Activated T-helper 9 cell treated with anti-CD3 and anti-CD28 coated beads, Interleukin-2, amount 50 U/mL, for 16 hours (primary cell): ENCODE data around the gene CLIP2.
"Not testable (repeated sequence)": the region's sequence is repeated elsewhere in the genome, so short reads cannot be mapped to it uniquely, and the experiment has no call there.

ENCODE experiments used
- DNase-seq: peaks from one replicate; pipeline ENCODE4 v3.0.0-alpha.2; 2020; ENCODE audit warnings: low read depth

Gene CLIP2

GRCh38 chr7:74334030-74334429 lies 44.8 kb downstream of the CLIP2 start:
- DNase-seq: no peak

DNA sequence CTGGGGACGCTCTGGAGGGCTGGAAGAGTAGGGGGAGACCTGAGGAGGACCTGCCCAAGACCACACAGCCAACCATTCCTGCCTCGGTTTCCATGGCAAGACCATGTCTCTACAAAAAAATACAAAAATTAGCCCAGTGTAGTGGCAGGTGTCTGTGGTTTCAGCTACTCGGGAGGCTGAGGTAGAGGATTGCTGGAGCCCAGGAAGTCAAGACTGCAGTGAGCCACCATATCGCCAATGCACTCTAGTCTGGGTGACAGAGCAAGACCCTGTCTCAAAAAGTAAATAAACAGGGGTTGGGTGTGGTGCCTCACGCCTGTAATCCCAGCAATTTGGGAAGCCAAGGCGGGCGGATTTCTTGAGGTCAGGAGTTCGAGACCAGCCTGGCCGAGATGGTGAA lies 48.7 kb downstream of the CLIP2 start:
- DNase-seq: no peak

GRCh38 chr7:74338366-74339108 lies 49.3 kb downstream of the CLIP2 start:
- DNase-seq: no peak

DNA sequence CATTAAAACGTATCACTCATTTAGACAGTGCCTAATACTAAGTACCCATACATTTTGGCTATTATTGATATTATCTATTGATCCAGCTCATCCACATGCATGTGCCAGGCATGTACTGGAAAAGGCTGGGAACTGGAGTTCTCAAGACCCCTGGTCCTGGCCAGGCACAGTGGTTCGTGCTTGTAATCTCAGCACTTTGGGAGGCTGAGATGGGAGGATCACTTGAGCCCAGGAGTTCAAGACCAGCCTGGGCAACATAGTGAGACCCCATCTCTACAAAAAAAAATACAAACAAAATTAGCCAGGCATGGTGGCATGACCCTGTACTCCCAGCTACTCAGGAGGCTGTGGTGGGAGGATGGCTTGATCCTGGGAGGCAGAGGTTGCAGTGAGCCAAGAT lies 50.4 kb downstream of the CLIP2 start:
- not testable (repeated sequence) for DNase-seq

DNA sequence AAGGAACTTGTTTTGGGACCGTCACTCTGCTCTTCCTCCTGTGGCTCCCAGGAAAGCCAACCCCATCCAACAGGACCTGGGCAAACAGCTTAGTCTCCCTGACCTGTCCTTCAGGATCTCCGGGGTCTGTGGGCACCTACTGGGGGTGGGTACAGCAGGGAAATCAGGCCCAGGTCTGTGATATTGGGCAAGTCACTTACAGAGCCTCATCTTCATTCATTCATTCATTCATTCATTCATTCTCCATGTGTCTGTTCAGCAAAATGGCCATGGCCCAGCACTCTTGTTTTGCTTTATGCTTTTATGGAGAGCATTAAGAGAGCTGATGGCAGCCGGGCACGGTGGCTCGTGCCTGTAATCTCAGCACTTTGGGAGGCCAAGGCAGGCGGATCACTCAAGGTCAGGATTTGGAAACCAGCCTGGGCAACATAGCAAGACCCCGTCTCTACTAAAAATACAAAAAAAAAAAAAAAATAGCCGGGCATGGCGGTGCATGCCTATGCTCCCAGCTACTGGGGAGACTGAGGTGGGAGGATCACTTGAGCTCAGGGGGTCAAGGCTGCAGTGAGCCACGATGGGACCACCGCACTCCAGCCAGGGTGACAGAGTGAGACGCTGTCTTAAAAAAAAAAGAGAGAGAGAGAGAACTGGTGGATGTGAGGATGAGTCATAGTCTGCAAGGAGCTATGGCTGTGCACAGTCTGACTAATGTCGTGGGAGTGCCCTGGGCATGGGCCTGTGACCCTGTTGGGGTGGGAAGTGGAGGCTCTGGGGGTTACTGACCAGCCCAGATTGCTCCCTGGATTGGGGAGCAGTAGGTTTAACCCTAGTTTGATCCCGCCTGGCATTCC lies 54.3 kb downstream of the CLIP2 start:
- no peak for DNase-seq

- no peak for DNase-seq
Measured at GRCh38 chr7:74344132-74344496, 54.9 kb downstream of the CLIP2 start.

DNA sequence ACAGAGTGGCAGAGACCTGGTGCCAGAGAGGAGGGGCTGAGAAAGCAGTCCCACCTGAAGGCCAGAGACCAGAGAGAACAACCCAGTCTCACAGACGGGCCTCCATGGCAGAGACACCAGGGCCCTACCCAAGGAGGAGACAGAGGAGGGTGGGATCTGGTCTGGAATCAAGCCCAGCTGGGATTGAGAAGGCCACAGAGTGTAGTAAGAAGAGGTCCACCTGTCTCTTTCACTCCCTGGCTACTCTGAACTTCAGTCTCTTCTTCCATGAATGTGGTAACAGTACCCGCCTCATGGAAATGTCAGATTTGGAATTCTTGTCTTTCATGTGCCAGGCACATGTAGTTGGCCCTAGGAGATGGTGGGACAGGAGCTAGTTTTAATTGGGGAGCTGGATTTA lies 55.6 kb downstream of the CLIP2 start:
- DNase-seq: no peak

- DNase-seq: no peak
Measured at GRCh38 chr7:74345970-74346369, 56.8 kb downstream of the CLIP2 start.

GRCh38 chr7:74349621-74350020 lies 60.4 kb downstream of the CLIP2 start:
- DNase-seq: no peak

- DNase-seq: no peak
Measured at GRCh38 chr7:74350751-74351150, 61.5 kb downstream of the CLIP2 start.

GRCh38 chr7:74351836-74352235 lies 62.6 kb downstream of the CLIP2 start:
- DNase-seq: no peak

DNA sequence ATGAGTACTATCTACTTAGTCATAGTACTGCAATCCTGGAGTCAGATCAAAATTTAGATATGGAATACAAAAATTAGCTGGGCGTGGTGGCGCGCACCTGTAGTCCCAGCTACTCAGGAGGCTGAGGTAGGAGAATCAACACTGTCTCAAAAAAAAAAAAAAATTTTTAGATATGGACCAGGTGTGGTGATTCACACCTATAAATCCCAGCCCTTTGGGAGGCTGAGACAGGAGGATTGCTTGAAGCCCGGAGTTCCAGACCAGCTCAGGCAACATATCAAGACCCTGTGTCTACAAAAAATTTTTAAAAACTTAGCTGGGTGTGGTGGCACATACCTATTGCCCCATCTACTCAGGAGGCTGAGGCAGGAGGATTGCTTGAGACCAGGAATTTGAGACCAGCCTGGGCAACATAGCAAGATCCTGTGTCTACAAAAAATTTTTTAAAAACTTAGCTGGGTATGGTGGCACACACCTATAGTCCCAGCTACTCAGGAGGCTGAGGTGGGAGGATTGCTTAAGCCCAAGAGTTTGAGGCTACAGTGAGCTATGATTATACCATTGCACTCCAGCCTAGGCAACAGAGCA lies 63.4 kb downstream of the CLIP2 start:
- DNase-seq: not testable (repeated sequence)

DNA sequence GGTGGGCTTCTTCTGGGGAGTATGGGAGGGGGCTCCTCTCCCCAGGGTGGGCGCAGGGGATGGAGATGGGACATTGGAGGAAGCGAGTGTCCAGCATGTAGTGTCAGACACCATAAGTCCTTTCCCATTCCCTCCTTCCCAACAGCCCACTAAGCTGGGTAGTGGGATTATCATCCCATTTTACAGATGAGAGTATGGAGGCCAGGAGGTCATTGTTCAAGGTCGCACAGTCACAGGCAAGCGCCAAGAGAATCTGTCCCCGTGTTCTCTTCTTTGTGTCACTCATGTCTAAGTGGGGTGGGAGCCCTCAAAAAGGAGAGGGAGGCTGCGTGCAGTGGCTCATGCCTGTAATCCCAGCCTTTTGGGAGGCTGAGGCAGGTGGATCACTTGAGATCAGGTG lies 64.8 kb downstream of the CLIP2 start:
- DNase-seq: no peak

DNA sequence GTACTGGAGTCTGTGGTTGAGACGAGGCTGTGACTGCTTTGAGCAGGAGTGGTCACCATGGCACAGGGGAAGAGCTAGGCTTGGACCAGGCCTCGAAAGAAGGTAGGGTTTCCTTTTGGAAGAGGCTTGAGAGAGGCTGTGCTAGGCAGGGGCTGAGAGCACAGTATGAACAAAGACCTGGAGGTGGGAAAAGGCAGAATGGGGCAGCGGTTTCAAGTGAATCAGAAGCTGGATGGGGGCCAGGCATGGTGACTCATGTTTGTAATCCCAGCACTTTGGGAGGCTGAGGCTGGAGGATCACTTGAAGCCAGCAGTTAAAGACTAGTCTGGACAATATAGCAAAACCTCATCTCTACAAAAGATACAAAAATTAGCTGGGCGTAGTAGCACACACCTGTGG lies 65.9 kb downstream of the CLIP2 start:
- DNase-seq: no peak

DNA sequence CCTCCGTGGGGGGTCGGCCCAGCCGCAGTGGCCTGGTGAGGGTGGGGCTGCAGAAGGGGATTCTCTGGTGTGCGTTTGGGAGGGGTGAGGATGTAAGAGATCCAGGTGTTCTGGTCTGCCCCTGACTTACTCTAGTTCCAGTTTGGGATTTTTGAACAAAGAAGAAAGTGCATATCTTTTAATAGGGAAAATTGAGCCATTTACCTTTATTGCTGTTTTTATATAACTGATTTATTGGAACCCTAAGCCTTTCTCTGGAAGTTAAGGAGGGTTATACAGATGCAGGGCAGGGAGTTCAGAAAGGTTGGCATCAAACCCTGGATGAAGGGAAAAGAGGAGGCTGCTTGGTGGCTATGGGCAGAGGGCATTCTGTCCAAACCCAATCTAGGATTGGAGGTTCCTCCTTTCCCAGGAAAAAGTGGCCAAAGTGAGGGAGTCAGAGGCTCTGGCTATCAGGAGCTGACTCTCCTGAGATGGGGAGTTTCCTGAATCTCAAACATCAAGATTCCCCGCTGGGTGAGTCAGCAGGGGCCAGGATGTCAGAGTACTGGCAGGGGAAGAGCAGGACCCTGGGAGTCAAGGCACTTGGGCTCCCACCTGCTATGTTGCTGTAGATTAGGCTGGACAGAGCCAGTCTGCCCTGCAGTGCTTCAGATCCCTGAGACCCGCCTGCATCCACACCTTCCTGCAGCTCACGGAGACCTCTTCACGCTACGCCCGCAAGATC lies 67.5 kb downstream of the CLIP2 start:
- no peak for DNase-seq

GRCh38 chr7:74360008-74360407 lies 70.8 kb downstream of the CLIP2 start:
- DNase-seq: no peak

DNA sequence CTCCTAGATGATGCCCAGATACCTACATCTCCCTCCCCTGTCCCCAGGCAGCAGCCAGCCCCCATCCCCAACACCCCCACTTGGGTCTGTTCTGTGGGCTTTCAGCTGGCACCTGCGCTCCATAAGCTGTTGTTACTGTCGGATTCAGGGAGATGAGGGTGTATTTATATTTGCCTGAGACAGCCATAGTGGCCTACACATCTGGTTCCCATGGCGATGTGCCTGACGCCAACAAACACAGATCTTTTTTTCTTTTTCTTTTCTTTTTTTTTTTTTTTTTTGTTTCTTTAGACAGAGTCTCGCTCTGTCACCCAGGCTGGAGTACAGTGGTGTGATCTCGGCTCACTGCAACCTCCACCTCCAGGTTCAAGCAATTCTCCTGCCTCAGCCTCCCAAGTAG lies 73.1 kb downstream of the CLIP2 start:
- DNase-seq: no peak

GRCh38 chr7:74364061-74364460 lies 74.9 kb downstream of the CLIP2 start:
- no peak for DNase-seq

GRCh38 chr7:74365322-74366022 lies 76.3 kb downstream of the CLIP2 start:
- DNase-seq: no peak

DNA sequence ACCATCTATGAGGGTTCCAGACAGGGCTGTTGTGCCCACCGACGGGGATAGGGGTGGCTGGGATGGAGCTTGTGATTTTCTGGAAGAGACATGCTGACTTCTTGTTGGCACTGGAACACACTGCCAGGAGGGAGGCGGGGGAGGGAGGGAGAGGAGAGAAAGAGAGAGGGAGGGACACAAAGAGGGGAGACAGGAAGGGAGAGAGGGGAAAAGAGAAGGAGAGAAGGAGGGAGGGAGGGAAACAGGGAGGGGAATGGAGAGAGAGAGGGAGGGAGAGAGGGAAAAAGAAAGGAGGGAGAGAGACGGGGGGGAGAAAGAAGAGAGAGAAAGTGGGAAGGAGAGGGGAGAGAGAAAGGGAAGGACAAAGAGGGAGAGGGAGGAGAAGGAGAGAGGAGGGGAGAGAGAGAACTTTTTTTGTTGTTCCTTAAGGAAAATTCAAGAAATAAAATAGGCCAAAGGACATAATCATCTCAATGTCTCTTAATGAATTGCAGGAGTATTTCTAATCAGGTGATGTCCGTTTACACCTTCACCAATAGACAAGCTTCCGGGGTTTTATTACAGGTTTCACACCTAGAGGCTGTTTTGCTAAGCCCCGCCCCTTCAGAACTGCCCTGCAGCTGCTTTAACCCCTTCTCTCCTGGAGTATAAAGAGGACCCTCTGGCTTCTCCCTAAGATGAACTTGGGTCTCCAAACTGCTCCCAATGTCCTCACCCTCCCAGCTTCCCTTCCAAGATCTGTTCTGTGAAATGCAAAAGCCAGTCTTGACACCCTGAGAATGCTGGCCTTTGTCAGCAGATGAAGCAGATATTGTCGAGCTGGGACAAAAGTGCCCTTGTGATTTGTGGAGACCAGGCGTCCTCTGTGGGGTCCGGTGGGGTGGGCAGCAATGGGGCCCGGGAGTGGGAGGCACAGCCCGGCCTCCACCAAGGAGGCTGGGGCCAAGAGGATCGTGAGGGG lies 82.5 kb downstream of the CLIP2 start:
- DNase-seq: no peak
